Subcutaneous abdominal adipose tissue (tissue), 5 donors: ENCODE measurements around the gene RPS6KA5.
"Not testable (repeated sequence)": the region's sequence is repeated elsewhere in the genome, so short reads cannot be mapped to it uniquely, and the experiment has no call there.

ENCODE experiments used
- H3K27ac ChIP-seq: one replicate; pipeline ENCODE4 v1.7.0; 2013; ENCODE audit warnings: low read depth, mild to moderate bottlenecking, inconsistent platforms, low read length, moderate library complexity
- H3K27me3 ChIP-seq, 5 donors: one replicate each; pipeline ENCODE4 v1.7.0; 2013; ENCODE audit warnings: low read length in 5 of 5, inconsistent platforms in 1 of 5; ENCODE audit not compliant: control insufficient read depth in 5 of 5, insufficient read depth in 4 of 5
- H3K36me3 ChIP-seq, 5 donors: one replicate each; pipeline ENCODE4 v1.7.0; 2013; ENCODE audit warnings: low read length in 5 of 5; ENCODE audit not compliant: control insufficient read depth in 5 of 5, insufficient read depth in 5 of 5
- H3K4me1 ChIP-seq, 5 donors: one replicate each; pipeline ENCODE4 v1.7.0; 2013; ENCODE audit warnings: low read length in 5 of 5, mild to moderate bottlenecking in 3 of 5, moderate library complexity in 1 of 5; ENCODE audit not compliant: control insufficient read depth in 5 of 5, insufficient read depth in 5 of 5
- H3K4me3 ChIP-seq, 5 donors: one replicate each; pipeline ENCODE4 v1.7.0; 2013; ENCODE audit warnings: low read length in 5 of 5, low read depth in 1 of 5
- H3K9ac ChIP-seq, 5 donors: one replicate each; pipeline ENCODE4 v1.7.0; 2013; ENCODE audit warnings: low read length in 5 of 5, mild to moderate bottlenecking in 4 of 5, moderate library complexity in 3 of 5
- H3K9me3 ChIP-seq, 5 donors: one replicate each; pipeline ENCODE4 v1.7.0; 2013; ENCODE audit warnings: low read length in 5 of 5; ENCODE audit not compliant: control insufficient read depth in 5 of 5
- donor health status: healthy.
- donor health status: healthy.
- donor health status: healthy.
- donor health status: healthy.
- donor health status: healthy.

The RPS6KA5 gene

GRCh38 chr14:90837355-90837754 lies 223.1 kb downstream of the RPS6KA5 start:
- Histone ChIP-seq H3K9me3 (no peaks in the 10 kb centered on the region), H3K4me3 (no peak overlapping the region), H3K27ac (no peak overlapping the region), H3K9ac (no peak overlapping the region), H3K4me1 (peaks cover 4 to 23% (median 8%) of the 10 kb centered on the region in 5 donors), H3K36me3 (no peaks in the 10 kb centered on the region), H3K27me3 (no peaks in the 10 kb centered on the region)

GRCh38 chr14:90836692-90837063 lies 223.8 kb downstream of the RPS6KA5 start:
- H3K27me3 ChIP-seq = no peaks in the 10 kb centered on the region
- no peak overlapping the region for H3K4me3 ChIP-seq
- no peak overlapping the region for H3K27ac ChIP-seq

DNA sequence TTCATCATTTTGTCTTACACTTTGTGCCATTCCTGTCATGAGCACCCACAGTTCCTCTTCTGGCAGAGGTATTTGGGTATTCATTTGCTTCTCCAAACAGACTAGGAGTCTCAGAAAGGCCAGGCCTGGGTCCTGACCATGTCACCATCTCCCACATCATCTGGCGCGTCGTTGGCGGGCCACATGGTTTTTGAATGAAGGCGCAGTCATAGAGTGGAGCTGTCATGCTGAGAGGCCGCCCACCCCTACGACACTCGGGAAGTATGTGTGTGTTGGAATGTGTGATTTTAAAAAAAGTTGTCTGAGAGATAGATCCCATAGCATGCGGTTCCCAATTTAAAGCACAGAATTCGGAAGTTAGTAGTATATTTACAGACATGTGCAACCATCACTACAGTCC lies 228.6 kb downstream of the RPS6KA5 start:
- Histone ChIP-seq H3K4me3 (no peak overlapping the region), H3K27me3 (no peaks in the 10 kb centered on the region), H3K9me3 (no peaks in the 10 kb centered on the region), H3K9ac (no peak overlapping the region), H3K27ac (no peak overlapping the region), H3K4me1 (peaks cover 1 to 22% (median 13%) of the 10 kb centered on the region in 5 donors), H3K36me3 (no peaks in the 10 kb centered on the region)

More at GRCh38 chr14:90836692-90837063, 223.8 kb downstream of the RPS6KA5 start:
- no peaks in the 10 kb centered on the region for H3K9me3 ChIP-seq
- peaks cover 4 to 23% (median 8%) of the 10 kb centered on the region in 5 donors for H3K4me1 ChIP-seq
- no peak overlapping the region for H3K9ac ChIP-seq
- H3K36me3 ChIP-seq = no peaks in the 10 kb centered on the region

GRCh38 chr14:90830931-90831701 lies 229.3 kb downstream of the RPS6KA5 start:
- Histone ChIP-seq H3K9ac (no peak overlapping the region), H3K27me3 (no peaks in the 10 kb centered on the region), H3K4me3 (no peak overlapping the region), H3K36me3 (no peaks in the 10 kb centered on the region), H3K4me1 (peaks cover 1 to 16% (median 13%) of the 10 kb centered on the region in 5 donors), H3K27ac (no peak overlapping the region), H3K9me3 (no peaks in the 10 kb centered on the region)

DNA sequence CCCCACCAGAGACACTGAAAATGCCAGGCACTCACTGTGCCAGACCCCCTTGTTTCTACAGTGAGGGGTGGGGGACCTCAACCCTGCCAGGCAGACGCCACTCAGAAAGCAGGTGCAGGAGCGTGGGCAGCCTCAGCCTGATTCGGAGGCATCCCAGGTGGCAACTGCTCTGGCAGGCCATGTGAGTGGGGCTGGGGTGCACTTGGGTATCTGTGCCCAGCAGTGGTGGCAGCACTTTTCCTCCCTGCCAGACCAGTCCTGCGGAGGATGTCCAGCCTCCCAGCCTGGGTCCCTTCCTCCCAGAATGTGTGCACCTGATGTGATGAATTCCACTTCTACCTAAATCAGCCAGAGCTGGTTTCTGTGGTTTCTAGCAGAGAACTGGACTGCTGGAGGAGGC lies 230.8 kb downstream of the RPS6KA5 start:
- Histone ChIP-seq H3K4me3 (no peak overlapping the region), H3K9ac (no peak overlapping the region), H3K36me3 (no peaks in the 10 kb centered on the region), H3K27ac (no peak overlapping the region), H3K9me3 (no peaks in the 10 kb centered on the region), H3K4me1 (peaks cover 1 to 16% (median 13%) of the 10 kb centered on the region in 5 donors), H3K27me3 (no peaks in the 10 kb centered on the region)

- H3K9me3 ChIP-seq = peaks cover 0 to 3% (median 2%) of the 10 kb centered on the region in 5 donors
- H3K9ac ChIP-seq = peak overlapping the region; percentile 26 to 75 (median 71)
- peak overlapping the region; percentile 57 for H3K27ac ChIP-seq
- H3K27me3 ChIP-seq = no peaks in the 10 kb centered on the region
- peak overlapping the region; percentile 46 to 69 (median 58) for H3K4me3 ChIP-seq
- no peaks in the 10 kb centered on the region for H3K36me3 ChIP-seq
- H3K4me1 ChIP-seq = peaks cover 1 to 16% (median 13%) of the 10 kb centered on the region in 5 donors
These were observed 231.6 kb downstream of the RPS6KA5 start for GRCh38 chr14:90828642-90829487.

DNA sequence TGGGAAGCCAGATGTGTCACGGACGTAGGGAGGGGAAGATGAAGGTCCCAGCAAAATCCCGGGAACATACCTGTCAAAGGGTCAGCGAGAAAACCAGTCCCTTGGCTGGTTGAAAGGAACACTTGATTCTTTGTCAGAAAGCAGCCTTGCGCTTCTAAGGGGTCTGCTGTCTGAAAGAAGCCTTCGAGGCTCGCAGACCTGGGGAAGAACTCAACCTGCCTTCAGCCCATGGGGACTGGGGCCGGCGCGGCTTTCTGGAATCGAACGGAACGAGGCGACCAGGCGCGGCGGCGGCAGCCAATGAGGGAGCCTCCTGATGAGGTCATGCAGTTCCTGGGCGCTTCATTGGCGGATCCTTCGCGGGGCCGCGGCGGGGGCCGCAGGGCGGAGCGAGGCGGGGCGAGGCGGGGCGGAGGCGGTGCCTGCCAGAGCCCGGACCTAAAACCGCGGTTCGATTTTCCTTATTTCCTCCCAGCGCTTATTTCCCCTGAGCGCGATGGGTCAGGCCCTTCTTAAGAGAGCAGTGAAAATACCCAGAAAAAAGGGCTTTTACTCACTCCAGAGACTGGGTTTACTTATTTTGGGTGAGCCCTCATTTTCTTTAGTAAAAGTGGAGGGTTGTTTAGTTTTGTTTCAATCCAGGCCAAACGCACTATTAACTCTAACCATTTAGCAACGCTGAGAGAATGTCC lies 232.4 kb downstream of the RPS6KA5 start:
- H3K4me3 ChIP-seq = peak overlapping the region; percentile 53 to 81 (median 65)
- H3K27ac ChIP-seq = peak overlapping the region; percentile 57
- no peaks in the 10 kb centered on the region for H3K36me3 ChIP-seq
- H3K9me3 ChIP-seq = peaks cover 0 to 7% (median 4%) of the 10 kb centered on the region in 5 donors
- H3K9ac ChIP-seq = peak overlapping the region; percentile 63 to 89 (median 73)
- peaks cover 1 to 16% (median 13%) of the 10 kb centered on the region in 5 donors for H3K4me1 ChIP-seq
- H3K27me3 ChIP-seq = no peaks in the 10 kb centered on the region

GRCh38 chr14:90823542-90823941 lies 236.9 kb downstream of the RPS6KA5 start:
- H3K4me1 ChIP-seq = peaks cover under 1 to 13% (median 10%) of the 10 kb centered on the region in 5 donors
- H3K27ac ChIP-seq, H3K9me3 ChIP-seq, H3K36me3 ChIP-seq, H3K4me3 ChIP-seq, H3K9ac ChIP-seq, H3K27me3 ChIP-seq: not testable (repeated sequence)

DNA sequence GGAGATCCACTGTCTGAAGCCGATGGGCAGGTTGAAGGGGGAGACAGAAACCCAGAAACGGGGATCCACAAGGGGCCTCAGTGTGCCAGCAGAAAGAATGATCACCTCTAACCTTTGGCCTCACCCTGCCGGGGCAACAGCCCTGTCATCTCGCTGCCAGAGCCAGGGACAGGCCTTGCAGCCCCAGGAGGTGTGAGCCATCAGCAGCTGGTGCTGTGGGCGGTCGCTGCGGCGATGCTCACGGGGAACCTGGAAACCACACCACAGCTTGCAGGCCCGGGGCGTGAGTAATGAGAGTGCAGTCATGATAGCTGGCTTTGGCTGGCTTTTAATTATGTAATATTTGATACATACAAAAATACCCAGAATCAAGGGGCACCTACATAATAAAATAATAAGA lies 239.5 kb downstream of the RPS6KA5 start:
- no peaks in the 10 kb centered on the region for H3K27me3 ChIP-seq
- no peaks in the 10 kb centered on the region for H3K36me3 ChIP-seq
- peaks cover 0 to 14% (median 6%) of the 10 kb centered on the region in 5 donors for H3K4me1 ChIP-seq
- no peak overlapping the region for H3K9ac ChIP-seq
- no peak overlapping the region for H3K27ac ChIP-seq
- no peak overlapping the region for H3K4me3 ChIP-seq
- peaks cover 0 to 10% (median 4%) of the 10 kb centered on the region in 5 donors for H3K9me3 ChIP-seq
